ENCODE results near the gene MAP3K20. TPM values are rescaled to one million over a fixed set of nuclear protein-coding genes. Genes with fewer than 3 reads are reported as not detected.

MAP3K20 gene
- total RNA-seq, 5 donors from 2014 or later (not counting 1 experiment from before 2014, with no cell fraction given): 1.1 to 3.0 (median 1.4) TPM

GRCh38 chr2:173040729-173041128 is 34.9 kb upstream of the MAP3K20 start:
- POLR2A ChIA-PET: no interaction called here
- Mint-ChIP-seq H3K4me3 (no peak overlapping the region), H3K9me3 (no peaks in the 10 kb centered on the region)

GRCh38 chr2:173043476-173043875 is 32.2 kb upstream of the MAP3K20 start:
- no peak for ATAC-seq (replicated peaks in 1 of 4)
- POLR2A ChIA-PET: no interaction called here
- WGBS (ENCODE audit: insufficient coverage): 90% methylated on average over 8 of the region's 8 CpGs

More at GRCh38 chr2:173040729-173041128, 34.9 kb upstream of the MAP3K20 start:
- H3K27ac ChIP-seq (ENCODE audit: low read length): no peak overlapping the region
- no peaks in the 10 kb centered on the region for H3K36me3 Mint-ChIP-seq
- H3K36me3 ChIP-seq (ENCODE audit: control insufficient read depth in 2 of 2, extremely low read depth in 1 of 2, insufficient read depth in 1 of 2, low read length in 1 of 2): no peaks in the 10 kb centered on the region
- ATAC-seq (replicated peaks in 1 of 4): no peak
- no peak overlapping the region for H3K27ac Mint-ChIP-seq
- no peaks in the 10 kb centered on the region for H3K9me3 ChIP-seq
- no peaks in the 10 kb centered on the region for H3K27me3 ChIP-seq (replicated peaks in 1 of 2; ENCODE audit: control insufficient read depth in 2 of 2, extremely low read depth in 1 of 2, insufficient read depth in 2 of 2, low read length in 1 of 2)
- CTCF ChIA-PET: interaction anchor here in 1 of 2 donors (0.5 to 0.7 kb wide), 2 partner anchors 13 to 106 kb away, joined by 3 to 5 read pairs; no protein-coding TSS in a partner anchor
- DNase-seq: no peak
- H3K4me3 ChIP-seq (ENCODE audit: control insufficient read depth in 1 of 2, extremely low read depth in 1 of 2, low read length in 1 of 2): no peak overlapping the region
- no peaks in the 10 kb centered on the region for H3K4me1 Mint-ChIP-seq
- no peaks in the 10 kb centered on the region for H3K27me3 Mint-ChIP-seq
- H3K4me1 ChIP-seq (ENCODE audit: control insufficient read depth in 1 of 2, extremely low read depth in 1 of 2, insufficient read depth in 2 of 2, low read length in 2 of 2): no peaks in the 10 kb centered on the region

GRCh38 chr2:173043897-173044519 is 31.6 kb upstream of the MAP3K20 start:
- no peaks in the 10 kb centered on the region for H3K9me3 Mint-ChIP-seq
- no peaks in the 10 kb centered on the region for H3K27me3 Mint-ChIP-seq
- Histone ChIP-seq H3K9me3 (no peaks in the 10 kb centered on the region), H3K4me1 (ENCODE audit: control insufficient read depth in 1 of 2, extremely low read depth in 1 of 2, insufficient read depth in 2 of 2, low read length in 2 of 2) (no peaks in the 10 kb centered on the region), H3K4me3 (ENCODE audit: control insufficient read depth in 1 of 2, extremely low read depth in 1 of 2, low read length in 1 of 2) (no peak overlapping the region), H3K27me3 (replicated peaks in 1 of 2; ENCODE audit: control insufficient read depth in 2 of 2, extremely low read depth in 1 of 2, insufficient read depth in 2 of 2, low read length in 1 of 2) (no peaks in the 10 kb centered on the region), H3K36me3 (ENCODE audit: control insufficient read depth in 2 of 2, extremely low read depth in 1 of 2, insufficient read depth in 1 of 2, low read length in 1 of 2) (no peaks in the 10 kb centered on the region), H3K27ac (ENCODE audit: low read length) (no peak overlapping the region)
- CTCF ChIA-PET: interaction anchor here in 1 of 2 donors (1.1 kb wide), 1 partner anchor 15 kb away, joined by 4 read pairs; no protein-coding TSS in a partner anchor
- 88% methylated on average over 6 of the region's 13 CpGs for WGBS (ENCODE audit: insufficient coverage)
- H3K4me3 Mint-ChIP-seq: no peak overlapping the region
- no peaks in the 10 kb centered on the region for H3K36me3 Mint-ChIP-seq
- no peaks in the 10 kb centered on the region for H3K4me1 Mint-ChIP-seq
- no peak overlapping the region for H3K27ac Mint-ChIP-seq
- ATAC-seq (replicated peaks in 1 of 4) (no peak), DNase-seq (no peak)
- POLR2A ChIA-PET: interaction anchor here in 1 of 2 donors (1.0 kb wide), 1 partner anchor 135 kb away, joined by 3 read pairs; no protein-coding TSS in a partner anchor

More at GRCh38 chr2:173043476-173043875, 32.2 kb upstream of the MAP3K20 start:
- Mint-ChIP-seq H3K4me1 (no peaks in the 10 kb centered on the region), H3K27me3 (no peaks in the 10 kb centered on the region), H3K4me3 (no peak overlapping the region), H3K36me3 (no peaks in the 10 kb centered on the region), H3K27ac (no peak overlapping the region), H3K9me3 (no peaks in the 10 kb centered on the region)
- H3K4me3 ChIP-seq (ENCODE audit: control insufficient read depth in 1 of 2, extremely low read depth in 1 of 2, low read length in 1 of 2): no peak overlapping the region
- DNase-seq: peak in 1 of 35 experiments; percentile 11
- CTCF ChIA-PET: interaction anchor here in 1 of 2 donors (1.1 kb wide), 1 partner anchor 14 kb away, joined by 4 read pairs; no protein-coding TSS in a partner anchor
- H3K27me3 ChIP-seq (replicated peaks in 1 of 2; ENCODE audit: control insufficient read depth in 2 of 2, extremely low read depth in 1 of 2, insufficient read depth in 2 of 2, low read length in 1 of 2): no peaks in the 10 kb centered on the region
- H3K36me3 ChIP-seq (ENCODE audit: control insufficient read depth in 2 of 2, extremely low read depth in 1 of 2, insufficient read depth in 1 of 2, low read length in 1 of 2): no peaks in the 10 kb centered on the region
- H3K9me3 ChIP-seq: no peaks in the 10 kb centered on the region
- H3K4me1 ChIP-seq (ENCODE audit: control insufficient read depth in 1 of 2, extremely low read depth in 1 of 2, insufficient read depth in 2 of 2, low read length in 2 of 2): no peaks in the 10 kb centered on the region
- no peak overlapping the region for H3K27ac ChIP-seq (ENCODE audit: low read length)

GRCh38 chr2:173044686-173045085 is 31.0 kb upstream of the MAP3K20 start:
- Mint-ChIP-seq H3K36me3 (no peaks in the 10 kb centered on the region), H3K4me1 (no peaks in the 10 kb centered on the region), H3K4me3 (no peak overlapping the region), H3K9me3 (no peaks in the 10 kb centered on the region), H3K27ac (no peak overlapping the region), H3K27me3 (no peaks in the 10 kb centered on the region)
- no peaks in the 10 kb centered on the region for H3K36me3 ChIP-seq (ENCODE audit: control insufficient read depth in 2 of 2, extremely low read depth in 1 of 2, insufficient read depth in 1 of 2, low read length in 1 of 2)
- no peak overlapping the region for H3K27ac ChIP-seq (ENCODE audit: low read length)
- POLR2A ChIA-PET: interaction anchor here (0.6 to 1.0 kb wide), 2 partner anchors 18 to 135 kb away, joined by 3 to 5 read pairs; no protein-coding TSS in a partner anchor
- no peaks in the 10 kb centered on the region for H3K4me1 ChIP-seq (ENCODE audit: control insufficient read depth in 1 of 2, extremely low read depth in 1 of 2, insufficient read depth in 2 of 2, low read length in 2 of 2)
- CTCF ChIA-PET: interaction anchor here in 1 of 2 donors (0.9 kb wide), 1 partner anchor 18 kb away, joined by 3 read pairs; no protein-coding TSS in a partner anchor
- no peak for ATAC-seq (replicated peaks in 1 of 4)
- WGBS (ENCODE audit: insufficient coverage): 75% methylated on average over 4 of the region's 10 CpGs
- no peaks in the 10 kb centered on the region for H3K9me3 ChIP-seq
- H3K4me3 ChIP-seq (ENCODE audit: control insufficient read depth in 1 of 2, extremely low read depth in 1 of 2, low read length in 1 of 2): no peak overlapping the region
- DNase-seq: no peak
- H3K27me3 ChIP-seq (replicated peaks in 1 of 2; ENCODE audit: control insufficient read depth in 2 of 2, extremely low read depth in 1 of 2, insufficient read depth in 2 of 2, low read length in 1 of 2): no peaks in the 10 kb centered on the region

GRCh38 chr2:173045181-173045580 is 30.5 kb upstream of the MAP3K20 start:
- Mint-ChIP-seq H3K36me3 (no peaks in the 10 kb centered on the region), H3K4me3 (no peak overlapping the region), H3K4me1 (no peaks in the 10 kb centered on the region), H3K27ac (no peak overlapping the region), H3K9me3 (no peaks in the 10 kb centered on the region), H3K27me3 (no peaks in the 10 kb centered on the region)
- Histone ChIP-seq H3K36me3 (ENCODE audit: control insufficient read depth in 2 of 2, extremely low read depth in 1 of 2, insufficient read depth in 1 of 2, low read length in 1 of 2) (no peaks in the 10 kb centered on the region), H3K4me3 (ENCODE audit: control insufficient read depth in 1 of 2, extremely low read depth in 1 of 2, low read length in 1 of 2) (no peak overlapping the region), H3K27ac (ENCODE audit: low read length) (no peak overlapping the region), H3K4me1 (ENCODE audit: control insufficient read depth in 1 of 2, extremely low read depth in 1 of 2, insufficient read depth in 2 of 2, low read length in 2 of 2) (no peaks in the 10 kb centered on the region), H3K27me3 (replicated peaks in 1 of 2; ENCODE audit: control insufficient read depth in 2 of 2, extremely low read depth in 1 of 2, insufficient read depth in 2 of 2, low read length in 1 of 2) (no peaks in the 10 kb centered on the region), H3K9me3 (no peaks in the 10 kb centered on the region)
- ATAC-seq (replicated peaks in 1 of 4) (no peak), DNase-seq (no peak)
- CTCF ChIA-PET: interaction anchor here in 1 of 2 donors (0.9 kb wide), 1 partner anchor 18 kb away, joined by 3 read pairs; no protein-coding TSS in a partner anchor
- POLR2A ChIA-PET: interaction anchor here in 1 of 2 donors (1.0 kb wide), 1 partner anchor 134 kb away, joined by 3 read pairs; no protein-coding TSS in a partner anchor
- 80% methylated on average over 1 of the region's 2 CpGs for WGBS (ENCODE audit: insufficient coverage)

- no CpG with 5 or more reads among the region's 3 CpGs for WGBS (ENCODE audit: insufficient coverage)
- no peak for DNase-seq
- Histone ChIP-seq H3K9me3 (no peaks in the 10 kb centered on the region), H3K4me1 (ENCODE audit: control insufficient read depth in 1 of 2, extremely low read depth in 1 of 2, insufficient read depth in 2 of 2, low read length in 2 of 2) (no peaks in the 10 kb centered on the region), H3K4me3 (ENCODE audit: control insufficient read depth in 1 of 2, extremely low read depth in 1 of 2, low read length in 1 of 2) (no peak overlapping the region), H3K27me3 (replicated peaks in 1 of 2; ENCODE audit: control insufficient read depth in 2 of 2, extremely low read depth in 1 of 2, insufficient read depth in 2 of 2, low read length in 1 of 2) (no peaks in the 10 kb centered on the region), H3K36me3 (ENCODE audit: control insufficient read depth in 2 of 2, extremely low read depth in 1 of 2, insufficient read depth in 1 of 2, low read length in 1 of 2) (no peaks in the 10 kb centered on the region), H3K27ac (ENCODE audit: low read length) (no peak overlapping the region)
- ChIA-PET POLR2A (no interaction called here), CTCF (no interaction called here)
- H3K9me3 Mint-ChIP-seq: no peaks in the 10 kb centered on the region
- no peak overlapping the region for H3K27ac Mint-ChIP-seq
- no peaks in the 10 kb centered on the region for H3K27me3 Mint-ChIP-seq
- no peaks in the 10 kb centered on the region for H3K4me1 Mint-ChIP-seq
- no peak overlapping the region for H3K4me3 Mint-ChIP-seq
- no peak for ATAC-seq (replicated peaks in 1 of 4)
- H3K36me3 Mint-ChIP-seq: no peaks in the 10 kb centered on the region
Measured at GRCh38 chr2:173048522-173048896, 27.1 kb upstream of the MAP3K20 start.
